GM10266 (cell line): ENCODE results near the gene TBC1D8.

ENCODE experiments used
- DNase-seq: peaks from one replicate; pipeline ENCODE4 v3.0.0; 2012; ENCODE audit errors: extremely low spot score
- TF ChIP-seq, protein P1 (sequence below): IDR thresholded peaks from 2 replicates; pipeline ENCODE4 v1.5.1; 2012; ENCODE audit warnings: mild to moderate bottlenecking, low read depth; ENCODE audit not compliant: control insufficient read depth, insufficient read depth; ENCODE audit errors: missing control alignments

TBC1D8 gene

DNA sequence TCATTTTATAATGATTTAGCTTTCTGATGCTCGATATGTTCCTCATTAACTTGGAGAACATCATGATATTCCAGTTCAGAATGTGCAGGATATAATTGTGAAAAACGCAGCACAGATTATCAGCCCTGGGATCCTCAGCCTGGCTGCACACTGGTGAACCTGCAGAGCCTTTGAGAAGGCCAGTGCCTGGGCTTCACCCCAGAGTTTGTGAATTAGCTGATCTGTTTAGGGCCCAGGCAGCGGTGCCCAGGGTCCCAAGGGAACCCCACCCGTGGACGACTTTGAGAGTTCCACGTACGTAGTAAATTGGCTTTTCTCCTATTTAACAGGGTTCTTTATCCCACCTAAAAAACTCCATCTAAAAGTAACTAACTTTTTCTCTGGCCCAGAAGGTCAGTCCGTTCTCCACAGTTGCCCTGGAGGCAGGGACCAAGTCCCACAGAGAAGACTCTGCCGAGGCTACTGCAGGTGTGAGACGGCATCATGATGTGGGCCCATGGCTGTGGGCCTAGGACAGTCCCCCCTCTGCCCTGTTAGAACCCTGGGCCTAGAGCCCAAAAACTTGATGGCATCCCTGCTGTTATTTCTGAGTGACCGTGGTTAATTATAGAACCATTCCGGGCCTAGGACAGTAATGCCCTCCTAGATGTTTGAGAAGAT lies 188.7 kb downstream of the TBC1D8 start:
- DNase-seq, result no peak
- TF ChIP-seq, protein P1, sequence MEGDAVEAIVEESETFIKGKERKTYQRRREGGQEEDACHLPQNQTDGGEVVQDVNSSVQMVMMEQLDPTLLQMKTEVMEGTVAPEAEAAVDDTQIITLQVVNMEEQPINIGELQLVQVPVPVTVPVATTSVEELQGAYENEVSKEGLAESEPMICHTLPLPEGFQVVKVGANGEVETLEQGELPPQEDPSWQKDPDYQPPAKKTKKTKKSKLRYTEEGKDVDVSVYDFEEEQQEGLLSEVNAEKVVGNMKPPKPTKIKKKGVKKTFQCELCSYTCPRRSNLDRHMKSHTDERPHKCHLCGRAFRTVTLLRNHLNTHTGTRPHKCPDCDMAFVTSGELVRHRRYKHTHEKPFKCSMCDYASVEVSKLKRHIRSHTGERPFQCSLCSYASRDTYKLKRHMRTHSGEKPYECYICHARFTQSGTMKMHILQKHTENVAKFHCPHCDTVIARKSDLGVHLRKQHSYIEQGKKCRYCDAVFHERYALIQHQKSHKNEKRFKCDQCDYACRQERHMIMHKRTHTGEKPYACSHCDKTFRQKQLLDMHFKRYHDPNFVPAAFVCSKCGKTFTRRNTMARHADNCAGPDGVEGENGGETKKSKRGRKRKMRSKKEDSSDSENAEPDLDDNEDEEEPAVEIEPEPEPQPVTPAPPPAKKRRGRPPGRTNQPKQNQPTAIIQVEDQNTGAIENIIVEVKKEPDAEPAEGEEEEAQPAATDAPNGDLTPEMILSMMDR, result no peak

DNA sequence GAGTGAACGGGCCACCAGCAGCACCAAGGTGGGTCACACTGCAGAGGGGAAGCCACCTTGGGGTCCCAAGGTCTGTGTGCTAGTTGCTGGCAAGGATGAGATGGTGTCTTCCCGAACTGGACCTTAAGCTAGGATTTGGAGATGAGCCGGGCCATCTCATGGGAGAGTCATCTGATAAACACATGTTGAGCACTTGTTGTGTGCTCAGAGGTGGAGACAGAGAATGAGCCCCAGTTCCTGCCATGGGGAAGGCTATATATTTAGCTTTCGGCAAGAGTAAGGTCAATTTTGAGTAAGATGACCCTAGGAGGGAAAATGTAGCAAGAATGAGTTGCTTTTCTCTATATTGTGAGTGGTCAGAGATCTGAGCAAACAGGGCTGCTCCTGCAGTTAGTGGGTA lies 190.5 kb downstream of the TBC1D8 start:
- no peak for DNase-seq
- TF ChIP-seq, protein P1, result no peak

DNA sequence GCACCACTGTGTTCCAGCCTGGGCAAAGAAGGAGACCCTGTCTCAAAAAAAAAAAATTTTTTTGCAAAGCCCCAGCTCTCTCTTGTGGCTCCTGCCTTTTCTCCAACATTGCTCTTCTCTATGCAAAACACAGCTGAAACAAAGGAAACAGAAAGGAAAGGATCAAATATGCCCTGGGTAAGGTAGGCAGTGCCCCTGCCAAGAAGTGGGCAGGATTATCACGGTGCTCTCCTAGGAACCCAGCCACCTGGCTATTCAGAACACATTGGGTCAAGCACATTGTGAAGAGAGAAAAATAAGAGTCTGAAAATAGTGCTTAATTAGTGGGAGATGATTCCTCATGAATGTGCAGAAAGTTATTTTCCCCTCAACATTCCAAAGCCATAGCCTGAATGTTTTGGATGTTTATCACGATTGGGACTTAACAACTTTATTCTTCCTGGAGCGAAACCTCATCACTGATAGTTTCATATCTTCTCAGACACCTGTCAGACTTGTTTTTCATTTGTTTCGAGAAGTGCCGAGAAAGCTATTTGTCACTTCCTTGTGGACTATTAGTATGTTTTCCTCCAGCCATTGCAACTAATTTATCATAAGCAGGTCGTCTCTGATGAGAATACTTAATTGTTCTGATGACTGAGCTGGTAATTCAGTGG lies 191.8 kb downstream of the TBC1D8 start:
- DNase-seq, result no peak
- TF ChIP-seq, protein P1, result no peak

DNA sequence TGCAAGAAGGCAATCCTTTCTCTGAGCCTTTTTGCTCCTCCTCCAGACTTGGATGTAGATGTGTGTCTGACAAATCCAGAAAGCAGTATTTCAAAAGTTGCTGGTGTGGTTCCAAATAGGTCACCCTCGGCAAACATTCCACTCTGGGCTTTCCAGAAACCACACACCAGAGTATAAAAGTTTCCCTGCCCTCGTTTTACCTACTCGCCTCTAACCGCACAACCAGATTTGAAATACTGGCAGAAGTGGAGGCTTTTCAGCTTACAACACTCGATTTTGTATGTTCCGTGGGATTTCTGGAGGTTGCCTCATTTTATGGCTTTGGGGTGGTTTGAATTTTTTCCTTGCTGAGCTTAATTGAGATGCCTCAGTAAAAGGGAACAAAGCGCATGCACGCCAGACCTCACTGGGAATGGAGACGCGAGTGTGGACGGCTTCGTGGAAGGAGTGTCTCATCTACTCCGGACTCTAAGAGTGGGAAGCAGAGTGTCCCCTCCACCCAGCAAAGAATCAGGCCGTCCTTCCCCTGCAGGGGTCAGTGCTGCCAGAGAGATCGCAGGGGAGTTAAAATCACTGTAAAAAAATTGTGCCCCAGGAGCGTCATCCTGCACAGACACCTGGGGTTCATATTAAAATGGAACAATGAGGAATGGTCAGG lies 193.1 kb downstream of the TBC1D8 start:
- no peak for DNase-seq
- TF ChIP-seq, protein P1, result no peak
